ENCODE results near the gene GAD1. TPM values are rescaled to one million over a fixed set of nuclear protein-coding genes. Genes with fewer than 3 reads are reported as not detected.

GAD1 gene
- total and polyA plus RNA-seq, 2 of the 8 experiments (the other 6 are each of a cell fraction or from before 2014, with no cell fraction given) = 0.65 to 1.0 TPM

- Histone ChIP-seq H3K9ac (replicated peaks in 1 of 4; ENCODE audit: extremely low read depth in 1 of 4, low read depth in 3 of 4, low read length in 3 of 4) (no peak overlapping the region), H3K27me3 (replicated peaks in 1 of 4; ENCODE audit: control insufficient read depth in 3 of 4, extremely low read depth in 1 of 4, insufficient read depth in 3 of 4, low read length in 3 of 4) (no peaks in the 10 kb centered on the region), H3K14ac (ENCODE audit: insufficient read length) (no peak overlapping the region), H4K91ac (replicated peaks; ENCODE audit: insufficient read length, low read length) (no peak overlapping the region), H2AFZ (ENCODE audit: low read length) (no peak overlapping the region), H2BK120ac (replicated peaks; ENCODE audit: low read depth, low read length) (no peak overlapping the region), H2AK5ac (ENCODE audit: low read depth, low read length) (no peak overlapping the region), H3K27ac (ENCODE audit: low read depth, low read length) (no peak overlapping the region), H2BK15ac (ENCODE audit: low read length) (no peak overlapping the region), H4K8ac (ENCODE audit: extremely low read depth, insufficient read depth, low read length) (no peak overlapping the region), H3K4me1 (replicated peaks in 1 of 4; ENCODE audit: control insufficient read depth in 3 of 4, insufficient read depth in 4 of 4, low read length in 3 of 4) (peaks cover 0 to 5% (median 2%) of the 10 kb centered on the region in 4 experiments; a peak in 4 of 7 replicates), H3K23ac (ENCODE audit: insufficient read length) (no peak overlapping the region), H3K4ac (replicated peaks; ENCODE audit: insufficient read length, low read depth, low read length) (no peak overlapping the region), H3K4me2 (ENCODE audit: insufficient read depth in 1 of 2, low read depth in 2 of 2, low read length in 2 of 2) (no peak overlapping the region), H3K23me2 (ENCODE audit: low read depth, low read length) (peaks cover 6% of the 10 kb centered on the region; the same call in 1 of the 2 replicates), H3K4me3 (ENCODE audit: extremely low read depth in 1 of 4, insufficient read depth in 2 of 4, low read depth in 3 of 4, low read length in 4 of 4) (no peak overlapping the region), H3K79me2 (ENCODE audit: control insufficient read depth in 1 of 2, insufficient read depth in 2 of 2, low read length in 2 of 2) (no peaks in the 10 kb centered on the region), H3K79me1 (ENCODE audit: low read depth, low read length) (no peaks in the 10 kb centered on the region; the same call in 1 of the 2 replicates), H2BK20ac (ENCODE audit: low read length) (no peak overlapping the region), H3K9me3 (ENCODE audit: insufficient read depth in 2 of 2, low read depth in 1 of 2, low read length in 1 of 2) (no peaks in the 10 kb centered on the region), H3K36me3 (ENCODE audit: control insufficient read depth in 2 of 4, insufficient read depth in 4 of 4, low read length in 3 of 4) (no peaks in the 10 kb centered on the region), H3K18ac (ENCODE audit: extremely low read depth, low read length) (no peak overlapping the region), H2BK5ac (ENCODE audit: low read depth, low read length) (no peak overlapping the region), H3K56ac (replicated peaks; ENCODE audit: insufficient read length, low read depth, low read length) (no peak overlapping the region), H4K5ac (ENCODE audit: insufficient read length, low read depth, low read length) (no peak overlapping the region), H2BK12ac (ENCODE audit: low read depth, low read length) (no peak overlapping the region), H4K20me1 (replicated peaks in 1 of 2; ENCODE audit: control insufficient read depth in 1 of 2, insufficient read depth in 2 of 2, low read length in 2 of 2) (no peaks in the 10 kb centered on the region)
- CTCF ChIA-PET (ENCODE audit: partially characterized antibody) = interaction anchor here (0.6 to 1.3 kb wide), 2 partner anchors 42 to 127 kb away, joined by 3 read pairs; no protein-coding TSS in a partner anchor
- DNase-seq (ENCODE audit: low read depth in 1 of 2, low spot score in 2 of 2) (no peak), FAIRE-seq (no peak)
- POLR2A ChIA-PET (ENCODE audit: partially characterized antibody) = interaction anchor here (0.6 to 1.1 kb wide), 2 partner anchors 10 to 48 kb away, joined by 3 read pairs; no protein-coding TSS in a partner anchor
- TF ChIP-seq MAFK (IDR thresholded peaks at IDR 0.05; ENCODE audit: low read depth, low read length) (peak; percentile 57; the same call in 1 of the 2 replicates), TAF1 (IDR thresholded peaks at IDR 0.05; ENCODE audit: low read depth, low read length) (no peak), PHF8 (conservative IDR thresholded peaks at IDR 0.05; ENCODE audit: low read depth, low read length) (no peak)
These were observed 42.6 kb upstream of the GAD1 start for GRCh38 chr2:170774074-170774473.
